SK-MEL-5 (cell line): ENCODE results near the gene GTF3C2. TPM values are rescaled to one million over a fixed set of nuclear protein-coding genes. Genes with fewer than 3 reads are reported as not detected.
"Not testable (repeated sequence)": the region's sequence is repeated elsewhere in the genome, so short reads cannot be mapped to it uniquely, and the experiment has no call there.

ENCODE experiments used
- DNase-seq: peaks from one replicate; pipeline ENCODE4 v3.0.0-alpha.2; 2016; ENCODE audit warnings: low read depth, low spot score
- in situ Hi-C: cut with HindIII; loops from 2 replicates; pipeline ENCODE4 v1.10.0; 2016; ENCODE audit warnings: low sequenced_read_pairs, high pct_unique_total_duplicates, low pct_unique_long_range_greater_than_20kb
- total RNA-seq: library from RNA; depleted of rRNA; stranded (reverse); fragments of >200 nt; shearing (Covaris generic); gene quantifications from 2 replicates; pipeline ENCODE4 v1.2.3, GENCODE V29; 2014

The GTF3C2 gene
- total RNA-seq, 1 experiment from 2014 or later = 99.9 TPM

GRCh38 chr2:27376151-27376865 is 19.7 kb upstream of the GTF3C2 start:
- DNase-seq = no peak
- in situ Hi-C loops = no loop called here

DNA sequence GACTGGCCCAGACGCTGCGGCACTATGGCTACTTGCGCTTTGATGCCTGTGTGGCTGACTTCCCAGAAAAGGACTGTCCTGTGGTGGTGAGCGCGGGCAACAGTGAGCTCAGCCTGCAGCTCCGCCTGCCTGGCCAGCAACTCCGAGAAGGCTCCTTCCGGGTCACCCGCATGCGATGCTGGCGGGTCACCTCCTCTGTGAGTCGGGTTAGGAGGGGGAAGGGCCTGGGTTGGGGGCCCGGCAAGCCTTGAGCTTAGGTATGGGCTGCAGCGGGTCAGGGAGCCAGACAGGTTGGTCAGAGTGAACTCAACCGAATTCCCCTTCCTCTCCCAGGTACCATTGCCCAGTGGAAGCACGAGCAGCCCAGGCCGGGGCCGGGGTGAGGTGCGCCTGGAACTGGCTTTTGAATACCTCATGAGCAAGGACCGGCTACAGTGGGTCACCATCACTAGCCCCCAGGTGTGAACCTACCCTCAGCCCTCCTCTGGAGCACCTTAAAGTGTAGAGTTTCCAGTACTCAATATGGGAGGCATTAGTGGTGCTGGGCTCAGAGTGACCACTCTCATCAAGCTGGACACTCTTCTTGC is 19.0 kb upstream of the GTF3C2 start:
- no peak for DNase-seq
- in situ Hi-C loops = no loop called here

DNA sequence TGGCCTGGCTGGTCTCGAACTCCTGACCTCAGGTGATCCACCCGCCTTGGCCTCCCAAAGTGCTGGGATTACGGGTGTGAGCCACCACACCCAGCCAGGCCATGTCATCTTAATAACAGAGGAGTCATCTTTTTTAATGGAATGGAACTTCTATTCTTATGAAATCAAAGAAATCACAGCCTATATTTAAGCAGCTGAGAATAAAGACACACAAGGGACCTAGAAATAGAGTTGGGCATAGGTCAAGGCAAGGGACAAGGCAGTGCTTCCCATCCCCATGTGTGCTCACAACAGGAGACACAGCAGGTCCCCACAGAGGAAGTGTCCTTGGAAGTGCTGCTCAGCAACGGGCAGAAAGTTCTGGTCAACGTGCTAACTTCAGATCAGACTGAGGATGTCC is 17.0 kb upstream of the GTF3C2 start:
- in situ Hi-C loops = no loop called here
- no peak for DNase-seq

DNA sequence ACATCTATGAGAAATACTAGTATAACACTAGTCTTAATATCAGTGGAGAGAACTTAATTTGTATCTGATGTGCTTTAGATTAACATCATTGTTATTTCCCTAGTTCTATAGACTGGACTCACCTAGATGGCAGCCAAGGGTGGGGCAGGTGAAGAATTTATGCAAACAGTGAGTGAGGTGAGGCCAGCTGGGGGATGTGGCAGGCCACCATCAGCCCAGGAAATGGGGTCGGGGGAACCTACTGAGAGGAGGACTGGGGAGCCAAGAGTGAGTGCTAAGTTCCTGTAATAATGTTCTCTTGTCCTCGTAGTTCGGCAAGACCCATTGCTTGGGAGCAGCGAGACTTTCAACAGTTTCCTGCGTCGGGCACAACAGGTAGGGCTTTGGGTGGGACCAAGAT is 16.4 kb upstream of the GTF3C2 start:
- in situ Hi-C loops = no loop called here
- no peak for DNase-seq

GRCh38 chr2:27370816-27371620 is 14.5 kb upstream of the GTF3C2 start:
- in situ Hi-C loops = no loop called here

GRCh38 chr2:27370026-27370815 is 13.7 kb upstream of the GTF3C2 start, which contains the start of the genes EIF2B4 and SNX17:
Gene EIF2B4 (minus strand): TSS chr2:27370338. CDS start chr2:27370314, 24 bp downstream.
Gene SNX17 (plus strand): TSS chr2:27370616. CDS start chr2:27370744, 128 bp downstream.
- in situ Hi-C loops = no loop called here
- DNase-seq = peak; percentile 100

More at GRCh38 chr2:27370816-27371620, 14.5 kb upstream of the GTF3C2 start:
- DNase-seq = peak; percentile 43

- peak; percentile 65 for DNase-seq
- in situ Hi-C loops = no loop called here
Measured at GRCh38 chr2:27369471-27370025, 13.0 kb upstream of the GTF3C2 start.

- in situ Hi-C loops = no loop called here
- DNase-seq = no peak
Measured at GRCh38 chr2:27363933-27364332, 7.4 kb upstream of the GTF3C2 start.

GRCh38 chr2:27362678-27363420 is 6.3 kb upstream of the GTF3C2 start:
- no peak for DNase-seq
- in situ Hi-C loops = no loop called here

DNA sequence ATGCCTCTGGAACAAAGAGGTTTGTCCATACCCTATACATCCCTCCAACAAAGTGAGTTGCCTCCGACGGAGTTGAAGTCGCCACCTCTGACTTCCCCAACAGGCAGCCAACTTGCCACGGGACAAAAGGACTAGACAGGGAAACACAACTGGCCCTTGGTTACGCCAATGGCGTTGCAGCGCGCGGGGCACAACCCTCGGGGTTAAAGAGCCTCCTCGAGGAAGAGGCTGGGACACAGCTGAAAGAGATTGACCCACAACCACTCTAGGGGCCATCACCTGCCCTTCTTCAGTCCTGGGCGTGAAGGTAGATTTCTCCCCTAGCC is 545 bp downstream of the GTF3C2 start:
- DNase-seq = peak; percentile 81
- in situ Hi-C loops = no loop called here

DNA sequence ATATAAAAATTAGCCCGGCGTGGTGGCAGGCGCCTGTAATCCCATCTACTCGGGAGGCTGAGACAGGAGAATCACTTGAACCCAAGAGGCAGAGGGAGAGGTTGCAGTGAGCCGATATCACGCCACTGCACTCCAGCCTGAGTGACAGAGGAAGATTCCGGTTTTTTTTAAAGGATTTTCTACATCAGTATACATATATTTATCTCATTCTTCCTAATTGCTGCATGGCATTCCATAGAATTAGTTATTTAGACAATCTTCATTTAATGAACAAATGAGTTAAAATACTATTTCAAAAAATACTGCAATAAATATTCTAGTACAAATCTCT is 2.0 kb downstream of the GTF3C2 start:
- in situ Hi-C loops = no loop called here
- no peak for DNase-seq

GRCh38 chr2:27353762-27354596 is 2.6 kb downstream of the GTF3C2 start:
- DNase-seq = no peak
- in situ Hi-C loops = no loop called here

DNA sequence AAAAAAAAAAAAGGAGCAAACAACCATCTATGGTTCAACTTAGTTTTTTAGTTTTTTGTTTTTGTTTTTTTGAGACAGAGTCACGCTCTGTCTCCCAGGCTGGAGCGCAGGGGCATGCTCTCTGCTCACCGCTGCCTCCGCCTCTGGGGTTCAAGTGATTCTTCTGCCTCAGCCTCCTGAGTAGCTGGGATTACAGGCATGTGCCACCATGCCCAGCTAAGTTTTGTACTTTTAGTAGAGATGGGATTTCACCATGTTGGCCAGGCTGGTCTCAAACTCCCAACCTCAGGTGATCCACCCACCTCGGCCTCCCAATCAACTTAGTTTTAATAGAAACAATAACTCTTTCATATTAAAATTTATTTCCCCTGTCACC is 3.2 kb downstream of the GTF3C2 start:
- DNase-seq, in situ Hi-C loops: not testable (repeated sequence)

GRCh38 chr2:27351802-27352598 is 4.6 kb downstream of the GTF3C2 start:
- no peak for DNase-seq
- in situ Hi-C loops = no loop called here

GRCh38 chr2:27350106-27350693 is 6.4 kb downstream of the GTF3C2 start:
- no peak for DNase-seq
- in situ Hi-C loops = no loop called here
